NCI-H446 treated with DMSO at 0.1 percent for 48 hours (cell line): ENCODE results near the gene DENND1B.
"Not testable (repeated sequence)": the region's sequence is repeated elsewhere in the genome, so short reads cannot be mapped to it uniquely, and the experiment has no call there.

Experiments used
- DNase-seq: peaks from one replicate; lab custom pipeline; 2025; lab: John Stamatoyannopoulos, UW

DENND1B gene

GRCh38 chr1:197553281-197553680 lies 222.0 kb downstream of the DENND1B start:
- no peak for DNase-seq

GRCh38 chr1:197546989-197547388 lies 228.3 kb downstream of the DENND1B start:
- no peak for DNase-seq

GRCh38 chr1:197544553-197544952 lies 230.7 kb downstream of the DENND1B start:
- DNase-seq = no peak

- no peak for DNase-seq
These were observed 231.2 kb downstream of the DENND1B start for GRCh38 chr1:197544130-197544529.

- no peak for DNase-seq
These were observed 233.9 kb downstream of the DENND1B start for GRCh38 chr1:197541411-197541810.

GRCh38 chr1:197526736-197527371 lies 248.4 kb downstream of the DENND1B start:
- peak; percentile 42 for DNase-seq

GRCh38 chr1:197521118-197521739 lies 254.1 kb downstream of the DENND1B start:
- peak; percentile 46 for DNase-seq

- peak; percentile 4 for DNase-seq
These were observed 255.4 kb downstream of the DENND1B start for GRCh38 chr1:197519741-197520334.

GRCh38 chr1:197515421-197515820 lies 259.9 kb downstream of the DENND1B start:
- DNase-seq = peak; percentile 5

GRCh38 chr1:197510691-197511378 lies 264.4 kb downstream of the DENND1B start:
- DNase-seq = no peak

GRCh38 chr1:197496722-197497121 lies 278.6 kb downstream of the DENND1B start:
- DNase-seq = no peak

- not testable (repeated sequence) for DNase-seq
These were observed 283.8 kb downstream of the DENND1B start for GRCh38 chr1:197491505-197491904.

- DNase-seq = no peak
These were observed 288.3 kb downstream of the DENND1B start for GRCh38 chr1:197486946-197487345.

- no peak for DNase-seq
These were observed 289.5 kb downstream of the DENND1B start for GRCh38 chr1:197485790-197486189.

- no peak for DNase-seq
These were observed 294.2 kb downstream of the DENND1B start for GRCh38 chr1:197481101-197481500.

- no peak for DNase-seq
These were observed 294.8 kb downstream of the DENND1B start for GRCh38 chr1:197480446-197480845.

GRCh38 chr1:197472141-197472540 lies 303.1 kb downstream of the DENND1B start:
- no peak for DNase-seq

- DNase-seq = peak; percentile 87
These were observed 303.9 kb downstream of the DENND1B start for GRCh38 chr1:197471248-197471985.

- no peak for DNase-seq
These were observed 304.9 kb downstream of the DENND1B start for GRCh38 chr1:197470330-197470729.

- no peak for DNase-seq
These were observed 305.6 kb downstream of the DENND1B start for GRCh38 chr1:197469620-197470210.

- no peak for DNase-seq
These were observed 306.6 kb downstream of the DENND1B start for GRCh38 chr1:197468543-197469175.
